ENCODE data around the gene RTL1. TPM values are rescaled to one million over a fixed set of nuclear protein-coding genes. Genes with fewer than 3 reads are reported as not detected.
A peak's percentile ranks its signal among the peaks of the same experiment; 100 is the strongest.

Gene RTL1
- total RNA-seq (2014; rRNA removed; shearing (Covaris generic); ENCODE audit: low replicate concordance) = not detected in 2 replicates

DNA sequence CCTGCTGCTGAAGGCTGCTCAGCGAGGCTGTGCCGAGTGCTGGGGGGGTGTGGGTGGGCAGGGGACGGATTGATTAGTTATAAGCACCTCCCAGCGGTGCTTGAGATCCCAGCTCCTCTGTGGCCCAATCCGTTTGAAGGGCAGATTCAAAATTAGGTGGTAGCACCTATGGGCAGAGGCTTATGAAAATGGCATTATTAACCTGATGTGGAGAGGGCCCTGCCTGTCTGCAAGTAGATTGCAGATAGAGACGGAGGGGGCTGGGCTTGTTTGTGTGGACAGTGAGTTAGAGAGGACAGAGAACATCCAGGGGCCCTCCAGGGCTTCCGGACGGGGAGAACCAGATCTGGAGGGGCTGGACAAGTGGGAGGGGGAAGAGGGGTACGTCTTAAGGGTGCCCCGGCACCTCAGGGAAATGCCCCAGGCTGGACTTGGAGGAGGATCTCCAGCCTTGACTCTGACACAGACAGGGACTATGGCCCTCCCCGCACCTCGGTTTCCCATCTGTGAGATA lies at the start of gene RTL1:
Gene RTL1 (minus strand): TSS at position 51 of the 514 bp plus-strand sequence. CDS start 18,934 bp downstream, outside the sequence.
- Histone ChIP-seq H3K4me3 (no peak within 1 kb of the TSS), H3K27me3 (no peaks in the 10 kb centered on the region), H3K9me3 (no peaks in the 10 kb centered on the region), H3K36me3 (no peaks in the 10 kb centered on the region)
- no peak for DNase-seq

DNA sequence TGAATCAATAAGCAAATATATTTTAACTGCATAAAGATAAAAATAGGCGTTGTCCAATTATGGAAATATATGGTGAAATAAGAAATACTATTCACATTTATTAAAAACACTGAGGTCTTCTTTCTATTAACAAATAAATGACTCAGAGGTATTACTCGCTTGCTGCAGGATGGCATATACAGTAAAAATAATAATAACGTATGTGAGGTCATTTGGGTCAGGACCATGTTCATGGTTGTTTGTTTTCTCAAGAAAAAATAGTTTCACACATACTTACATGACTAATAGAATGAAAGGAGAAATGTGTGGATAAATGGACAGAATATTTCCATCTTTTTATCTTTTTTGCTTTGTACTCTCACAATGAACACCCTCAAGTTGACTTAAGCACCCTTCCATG lies 46.5 kb upstream of the RTL1 start:
- DNase-seq = no peak
- no peaks in the 10 kb centered on the region for H3K36me3 ChIP-seq
- H3K4me3 ChIP-seq = no peak overlapping the region
- H3K9me3 ChIP-seq = no peaks in the 10 kb centered on the region
- H3K27me3 ChIP-seq = no peaks in the 10 kb centered on the region

DNA sequence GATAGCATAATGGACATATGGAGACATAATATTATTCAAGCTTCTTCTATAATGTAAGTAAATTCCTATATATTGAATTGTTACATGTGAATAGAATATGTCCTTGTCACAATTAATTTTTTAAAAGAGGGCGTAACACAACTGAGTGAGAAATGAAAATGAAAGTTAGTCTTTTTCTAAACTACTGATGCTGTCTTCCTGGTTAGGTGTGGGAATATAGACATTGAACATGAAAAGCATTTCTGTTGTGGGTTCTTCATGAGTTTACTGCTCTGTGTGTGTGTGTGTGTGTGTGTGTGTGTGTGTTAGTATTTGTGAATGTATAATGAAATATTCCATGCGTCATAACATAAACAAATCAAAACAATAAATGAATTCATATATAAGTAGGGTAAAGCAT lies 40.5 kb upstream of the RTL1 start:
- H3K27me3 ChIP-seq = no peaks in the 10 kb centered on the region
- H3K4me3 ChIP-seq = no peak overlapping the region
- no peaks in the 10 kb centered on the region for H3K9me3 ChIP-seq
- no peak for DNase-seq
- no peaks in the 10 kb centered on the region for H3K36me3 ChIP-seq

- no peaks in the 10 kb centered on the region for H3K27me3 ChIP-seq
- no peak overlapping the region for H3K4me3 ChIP-seq
- no peaks in the 10 kb centered on the region for H3K36me3 ChIP-seq
- DNase-seq = no peak
- H3K9me3 ChIP-seq = no peaks in the 10 kb centered on the region; the same call in 1 of the 2 replicates
Measured at GRCh38 chr14:100930270-100930669, 26.7 kb upstream of the RTL1 start.

DNA sequence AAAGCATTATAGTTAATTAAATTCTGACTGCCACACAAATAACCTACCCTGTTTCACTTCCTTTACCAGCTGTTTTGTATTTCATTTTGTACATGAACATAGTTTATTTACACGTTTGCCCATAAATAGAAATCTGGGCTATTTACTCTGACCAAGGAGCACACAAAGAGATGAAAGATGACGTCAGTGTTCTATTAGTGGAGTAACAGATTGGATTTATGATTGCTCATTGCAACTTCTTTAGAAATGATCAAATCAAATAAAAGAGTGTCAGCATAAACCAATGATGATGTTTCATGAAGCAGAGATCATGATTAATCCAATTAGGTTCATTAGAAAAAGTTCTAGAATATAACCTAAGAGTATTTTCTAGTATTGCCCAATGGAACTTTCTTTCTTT lies 12.0 kb upstream of the RTL1 start:
- Histone ChIP-seq H3K9me3 (no peaks in the 10 kb centered on the region), H3K36me3 (no peaks in the 10 kb centered on the region), H3K4me3 (no peak overlapping the region), H3K27me3 (no peaks in the 10 kb centered on the region)
- no peak for DNase-seq

DNA sequence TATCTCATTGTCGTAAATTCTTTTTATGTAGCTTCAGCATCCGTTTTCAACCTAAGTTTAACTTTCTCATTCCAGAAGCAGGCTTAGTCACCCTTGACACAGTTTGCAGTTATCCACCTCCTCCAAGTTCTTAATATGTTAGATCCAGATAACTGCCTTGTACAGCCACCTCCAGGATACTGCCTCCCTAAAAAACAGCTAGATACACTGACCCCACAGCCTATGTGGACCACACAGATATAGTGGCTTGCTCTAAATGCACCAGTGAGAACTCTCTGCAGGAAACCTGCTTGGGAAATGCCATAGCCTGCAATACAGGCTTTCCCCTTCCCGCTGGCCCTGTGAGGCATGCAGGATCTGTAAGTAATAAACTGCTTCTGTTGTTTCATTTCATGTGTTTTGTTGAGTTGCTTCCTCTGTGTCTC lies 11.1 kb upstream of the RTL1 start:
- H3K36me3 ChIP-seq = no peaks in the 10 kb centered on the region
- no peaks in the 10 kb centered on the region for H3K9me3 ChIP-seq
- no peak overlapping the region for H3K4me3 ChIP-seq
- no peak for DNase-seq
- H3K27me3 ChIP-seq = no peaks in the 10 kb centered on the region

GRCh38 chr14:100911665-100912316 lies 8.3 kb upstream of the RTL1 start:
- H3K36me3 ChIP-seq = no peaks in the 10 kb centered on the region
- no peak for DNase-seq
- H3K4me3 ChIP-seq = no peak overlapping the region
- H3K9me3 ChIP-seq = no peaks in the 10 kb centered on the region
- no peaks in the 10 kb centered on the region for H3K27me3 ChIP-seq

DNA sequence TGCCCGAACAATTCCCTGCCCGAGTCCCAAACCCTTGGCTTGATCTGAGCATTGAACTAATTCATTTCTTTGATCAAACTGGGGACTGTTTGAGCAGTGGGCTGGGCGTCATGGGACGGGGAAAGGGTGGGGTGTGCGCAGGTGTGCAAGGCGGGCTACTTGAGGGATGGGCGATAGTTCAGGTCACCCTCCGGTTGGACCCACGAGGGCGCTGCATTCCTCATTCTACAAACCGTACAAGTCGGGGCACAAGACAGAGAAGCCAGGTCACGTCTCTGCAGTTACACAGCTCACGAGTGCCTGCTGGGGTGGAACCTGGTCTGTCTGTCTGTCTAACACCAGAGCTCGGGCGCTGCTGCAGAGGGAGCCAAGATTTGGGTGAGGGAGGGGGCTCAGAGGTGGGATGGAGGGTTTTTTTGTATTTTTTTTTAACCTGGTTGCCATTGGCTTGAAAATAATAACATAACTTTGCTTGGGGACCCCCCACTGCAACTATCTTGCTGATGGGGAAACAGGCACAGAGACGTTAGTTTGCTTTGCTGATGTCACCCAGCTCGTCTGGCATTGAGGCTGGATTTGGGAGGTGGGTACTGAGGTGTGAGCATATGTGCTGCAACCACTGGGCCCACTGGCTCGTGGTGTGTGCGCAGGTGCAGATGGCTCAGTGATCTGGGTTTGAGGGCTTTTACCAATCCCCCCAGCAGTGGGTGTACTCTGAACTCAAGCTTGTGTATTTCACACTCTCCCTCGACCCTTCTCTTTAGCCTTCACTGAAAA lies 7.6 kb upstream of the RTL1 start:
- no peaks in the 10 kb centered on the region for H3K9me3 ChIP-seq
- H3K36me3 ChIP-seq = no peaks in the 10 kb centered on the region
- DNase-seq = no peak
- no peaks in the 10 kb centered on the region for H3K27me3 ChIP-seq
- H3K4me3 ChIP-seq = no peak overlapping the region

DNA sequence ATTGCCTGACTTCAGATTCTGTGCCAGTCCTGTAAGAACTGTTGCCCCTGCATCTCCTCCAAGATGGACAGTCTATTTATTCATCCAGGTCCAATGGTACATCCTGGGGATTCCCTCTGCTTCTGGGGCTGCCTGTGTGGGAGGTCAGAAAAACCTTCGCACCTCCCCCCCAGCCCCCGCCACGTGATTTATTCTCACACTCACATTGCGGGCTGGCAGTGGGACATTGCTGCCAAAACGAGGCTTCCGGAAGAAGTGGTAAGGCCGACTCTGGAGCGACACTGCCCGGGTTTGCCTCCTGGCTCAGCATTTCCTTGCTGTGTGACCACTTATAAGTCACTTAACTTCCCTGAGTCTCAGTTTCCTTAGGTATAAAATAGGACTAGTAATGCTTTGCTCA lies 5.9 kb upstream of the RTL1 start:
- no peaks in the 10 kb centered on the region for H3K9me3 ChIP-seq
- no peak overlapping the region for H3K4me3 ChIP-seq
- no peaks in the 10 kb centered on the region for H3K36me3 ChIP-seq
- no peak for DNase-seq
- no peaks in the 10 kb centered on the region for H3K27me3 ChIP-seq

DNA sequence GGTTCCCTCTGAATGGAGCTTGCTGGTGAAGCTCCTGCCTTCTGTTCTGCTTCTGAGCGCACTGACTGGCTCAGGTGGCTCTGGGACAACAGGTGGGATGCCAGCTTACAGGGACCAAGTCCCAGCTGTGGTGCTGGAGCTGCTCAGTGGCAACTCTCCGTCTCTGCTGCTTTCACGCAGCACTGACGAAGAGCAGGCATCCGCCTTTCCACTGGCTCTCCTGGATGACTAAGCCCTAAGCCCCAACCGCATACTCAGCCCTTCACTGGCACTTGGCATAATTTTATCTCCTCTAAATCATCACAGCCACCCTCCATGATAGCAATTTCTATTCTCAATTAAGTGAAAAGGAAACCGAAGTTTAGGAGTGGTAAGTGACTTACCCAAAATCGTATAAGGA lies 3.7 kb upstream of the RTL1 start:
- no peak for DNase-seq
- no peaks in the 10 kb centered on the region for H3K27me3 ChIP-seq
- H3K36me3 ChIP-seq = no peaks in the 10 kb centered on the region
- no peaks in the 10 kb centered on the region for H3K9me3 ChIP-seq
- no peak overlapping the region for H3K4me3 ChIP-seq

DNA sequence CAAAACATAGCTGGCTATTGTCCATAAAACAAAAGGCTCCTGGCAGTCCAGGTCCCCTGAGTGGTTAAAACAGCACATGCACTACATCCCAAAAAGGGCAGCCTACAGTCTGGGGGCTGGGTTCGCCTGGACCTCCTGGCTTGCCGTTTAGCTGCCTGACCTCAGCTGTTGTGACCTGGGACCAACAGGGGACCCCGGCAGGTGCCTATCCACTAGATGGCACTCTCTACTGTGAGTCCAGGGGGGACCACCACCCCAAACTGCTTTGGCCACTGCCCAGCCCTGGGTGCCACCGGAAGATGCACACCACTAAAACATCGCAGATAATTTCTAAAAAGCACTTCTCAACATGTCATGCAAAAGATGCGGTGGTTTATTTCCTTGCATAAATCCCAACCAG lies 2.9 kb upstream of the RTL1 start:
- H3K9me3 ChIP-seq = no peaks in the 10 kb centered on the region
- DNase-seq = no peak
- no peaks in the 10 kb centered on the region for H3K36me3 ChIP-seq
- H3K27me3 ChIP-seq = no peaks in the 10 kb centered on the region
- no peak overlapping the region for H3K4me3 ChIP-seq

GRCh38 chr14:100905166-100905565 lies 1.6 kb upstream of the RTL1 start:
- DNase-seq = no peak
- Histone ChIP-seq H3K36me3 (no peaks in the 10 kb centered on the region), H3K27me3 (no peaks in the 10 kb centered on the region), H3K9me3 (no peaks in the 10 kb centered on the region), H3K4me3 (no peak overlapping the region)

DNA sequence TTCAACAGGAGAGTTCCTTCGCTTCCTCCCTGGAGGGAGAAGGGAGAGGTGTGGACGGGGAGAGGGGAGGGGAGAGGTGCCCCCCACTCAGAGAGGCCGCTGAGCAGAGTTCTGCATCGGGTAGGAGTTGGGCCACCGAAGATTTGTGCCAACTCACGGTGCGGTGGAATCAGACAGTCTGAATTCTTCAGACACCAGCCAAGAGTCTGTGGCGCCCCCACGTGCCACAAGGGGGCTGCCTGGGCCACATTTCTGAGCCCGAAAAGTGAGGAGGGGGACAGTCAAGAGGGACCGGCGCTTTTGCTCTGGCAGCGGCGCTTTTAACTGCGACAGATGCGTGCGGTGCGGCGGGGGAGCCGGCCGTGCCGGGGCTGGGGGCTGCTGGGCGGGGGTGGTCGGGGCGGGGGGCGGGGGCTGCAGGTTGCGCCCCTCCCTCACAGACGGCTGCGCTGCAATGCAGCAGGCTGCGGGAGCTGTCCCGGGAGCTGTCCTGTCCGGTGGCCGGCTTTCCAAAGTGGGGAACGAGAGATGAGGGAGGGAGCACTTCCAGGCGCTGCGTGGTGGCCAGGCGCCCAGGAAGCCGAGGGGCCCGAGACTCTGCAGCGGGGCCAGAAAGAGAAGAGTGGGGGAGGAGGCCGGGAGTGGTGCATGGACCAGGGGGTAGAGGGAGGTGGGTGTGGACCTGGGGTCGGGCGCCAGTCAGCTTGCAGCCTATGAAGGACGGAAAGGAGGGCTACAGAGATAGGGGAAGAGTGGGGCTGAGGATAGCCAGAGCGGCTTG lies 975 bp upstream of the RTL1 start:
- no peaks in the 10 kb centered on the region for H3K36me3 ChIP-seq
- peak; percentile 24 for DNase-seq
- H3K27me3 ChIP-seq = no peaks in the 10 kb centered on the region
- no peak overlapping the region for H3K4me3 ChIP-seq
- H3K9me3 ChIP-seq = no peaks in the 10 kb centered on the region

DNA sequence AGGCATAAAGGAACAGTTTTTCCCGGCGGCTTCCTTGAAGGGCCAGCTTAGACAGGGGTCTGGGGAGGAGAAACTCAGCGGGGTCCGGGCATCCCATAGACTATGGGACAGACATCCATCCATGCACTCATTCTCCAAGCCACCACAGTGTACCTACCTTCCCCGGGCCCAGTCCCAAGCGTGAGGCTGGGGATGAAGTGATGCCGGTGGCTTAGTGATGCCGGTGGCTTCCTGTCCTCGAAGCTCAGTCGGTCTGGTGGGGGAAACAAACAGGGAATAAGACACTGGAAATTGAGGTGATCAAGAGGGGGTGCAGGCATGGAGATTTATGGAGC lies 421 bp downstream of the RTL1 start:
- Histone ChIP-seq H3K4me3 (no peak overlapping the region), H3K9me3 (no peaks in the 10 kb centered on the region), H3K36me3 (no peaks in the 10 kb centered on the region), H3K27me3 (no peaks in the 10 kb centered on the region)
- DNase-seq = no peak

DNA sequence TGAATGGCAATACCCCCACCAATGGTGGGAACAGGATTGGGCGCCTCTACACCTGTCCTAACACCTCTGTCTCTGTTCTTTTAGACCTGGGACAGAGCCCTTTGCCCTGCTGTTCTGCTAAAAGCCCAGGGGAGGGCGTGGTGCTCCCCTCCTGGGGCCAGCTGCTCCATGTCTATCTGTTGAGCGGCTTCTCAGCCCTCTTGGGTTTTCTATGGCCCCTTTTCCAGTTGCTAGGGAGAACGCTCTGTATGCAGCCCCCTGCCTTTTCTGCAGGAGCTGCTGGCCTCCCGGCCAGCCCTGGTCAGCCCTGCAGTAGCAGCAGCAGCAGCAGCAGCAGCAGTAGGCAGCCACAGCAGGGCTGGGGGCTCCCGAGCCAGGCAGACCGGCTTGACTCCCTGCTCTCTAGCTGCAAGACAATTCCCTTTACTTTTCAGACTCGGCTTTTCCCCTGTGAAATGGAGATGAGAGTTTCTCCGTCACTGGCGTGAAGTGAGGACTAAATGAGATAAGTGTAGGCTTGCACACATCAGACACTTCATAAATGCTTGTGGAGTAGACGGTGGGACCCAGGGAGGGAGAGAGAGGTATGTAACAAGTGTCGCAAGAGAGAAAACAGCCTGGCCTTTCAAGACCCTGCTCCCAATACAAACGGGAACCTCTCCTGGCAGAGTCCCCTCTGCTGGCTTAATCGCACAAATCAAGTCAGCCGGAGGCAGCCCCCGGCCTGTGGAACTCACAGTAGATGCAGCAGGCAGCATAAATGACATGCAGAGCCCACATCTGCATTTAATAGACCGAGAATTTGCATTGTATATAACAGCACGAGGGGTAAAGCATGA lies 1.0 kb downstream of the RTL1 start:
- Histone ChIP-seq H3K36me3 (no peaks in the 10 kb centered on the region), H3K27me3 (no peaks in the 10 kb centered on the region)

GRCh38 chr14:100901391-100902183 lies 1.9 kb downstream of the RTL1 start:
- no peak for DNase-seq
- no peaks in the 10 kb centered on the region for H3K27me3 ChIP-seq
- H3K9me3 ChIP-seq = no peaks in the 10 kb centered on the region
- no peak overlapping the region for H3K4me3 ChIP-seq
- H3K36me3 ChIP-seq = no peaks in the 10 kb centered on the region

More for the DNA sequence above, 1.0 kb downstream of the RTL1 start:
- Histone ChIP-seq H3K4me3 (no peak overlapping the region), H3K9me3 (no peaks in the 10 kb centered on the region)
- no peak for DNase-seq

Data from MG63 (cell line).